HCT116 (cell line): ENCODE results near the gene ADCK1. TPM values are rescaled to one million over a fixed set of nuclear protein-coding genes. Genes with fewer than 3 reads are reported as not detected.

Source experiments
- ATAC-seq: fragments of 200-7000 bp; cut with Tn5 transposase; 2 replicates; pipeline ENCODE4 v1.9.1; 2020; ENCODE audit warnings: mild to moderate bottlenecking, moderate library complexity
- BruUV-seq: library from RNA; stranded (reverse); fragments of 400-500 nt; replicated peaks from 2 replicates; lab custom pipeline; 2021; lab: Mats Ljungman, UMichigan
- CTCF ChIA-PET: fragments of 300-600 bp; sonication (Branson Sonifier 250); formaldehyde crosslinking; loops from one replicate; lab custom pipeline; 2021; ENCODE audit warnings: antibody characterized with exemption; lab: Charles Lee
- POLR2A ChIA-PET: fragments of 300-600, 350-600 bp; sonication (Branson Sonifier 250); formaldehyde crosslinking; loops from one replicate; lab custom pipeline; 2021; ENCODE audit warnings: antibody characterized with exemption; lab: Charles Lee
- RAD21 ChIA-PET, 2 experiments: fragments of 300-600 bp; sonication (Branson Sonifier 250); formaldehyde crosslinking; loops; one replicate each; lab custom pipeline; 2023; ENCODE audit warnings: low total read pairs in 2 of 2; ENCODE audit not compliant: uncharacterized antibody in 2 of 2, unreplicated experiment in 2 of 2, low non-redundant PET in 1 of 2; lab: Charles Lee
- DNase-seq: peaks from one replicate; pipeline ENCODE4 v3.0.0-alpha.2; 2010; ENCODE audit warnings: low read depth, low spot score
- H2AFZ ChIP-seq: fragments of 200-600 bp; shearing (Covaris generic), sonication (generic); 2 replicates; pipeline ENCODE4 v1.6.1; 2017; ENCODE audit warnings: low read depth, mixed run types, mixed read lengths, antibody characterized with exemption, low read length; ENCODE audit not compliant: poor library complexity, severe bottlenecking
- H3K27ac ChIP-seq: 2 replicates; pipeline ENCODE4 v1.5.1; 2012; ENCODE audit warnings: low read depth, low read length
- H3K27me3 ChIP-seq: fragments of 200-600 bp; sonication (generic); 2 replicates; pipeline ENCODE4 v1.6.1; 2016; ENCODE audit warnings: mixed run types, low read length, mixed read lengths; ENCODE audit not compliant: insufficient read depth
- H3K36me3 ChIP-seq, 2 experiments: fragments of 200-500 bp in 1 of 2; fragments of 200-600 bp in 1 of 2; sonication (Bioruptor generic) in 1 of 2; sonication (generic) in 1 of 2; 2 replicates each; pipeline versions ENCODE4 v1.5.1 to v1.6.1; 2014 to 2016; ENCODE audit warnings: low read length in 2 of 2, inconsistent platforms in 1 of 2, mixed read lengths in 1 of 2, mixed run types in 1 of 2; ENCODE audit not compliant: insufficient read depth in 2 of 2, control insufficient read depth in 1 of 2
- H3K4me1 ChIP-seq, 2 experiments: fragments of 200-600 bp in 1 of 2; sonication (generic) in 1 of 2; 2 replicates each; pipeline versions ENCODE4 v1.5.1 to v1.6.1; 2012 to 2017; ENCODE audit warnings: low read length in 2 of 2, inconsistent platforms in 1 of 2, mild to moderate bottlenecking in 1 of 2, mixed read lengths in 1 of 2, mixed run types in 1 of 2, moderate library complexity in 1 of 2; ENCODE audit not compliant: insufficient read depth in 2 of 2, control insufficient read depth in 1 of 2
- H3K4me2 ChIP-seq: fragments of 200-600 bp; sonication (generic); 2 replicates; pipeline ENCODE4 v1.6.1; 2017; ENCODE audit warnings: mixed run types, low read length, mixed read lengths
- H3K4me3 ChIP-seq, 2 experiments: fragments of 200-600 bp in 1 of 2; sonication (generic) in 1 of 2; replicated peaks in 1 of 2; 2 replicates each; pipeline ENCODE4 v1.5.1; 2011 to 2016; ENCODE audit warnings: low read length in 2 of 2, control low read depth in 1 of 2, low read depth in 1 of 2, mild to moderate bottlenecking in 1 of 2, mixed read lengths in 1 of 2, mixed run types in 1 of 2
- H3K79me2 ChIP-seq: fragments of 200-600 bp; sonication (generic); 2 replicates; pipeline ENCODE4 v1.6.1; 2017; ENCODE audit warnings: mild to moderate bottlenecking, mixed run types, low read length, moderate library complexity, mixed read lengths; ENCODE audit not compliant: insufficient read depth
- H3K9ac ChIP-seq: fragments of 200-600 bp; sonication (generic); 2 replicates; pipeline ENCODE4 v1.6.1; 2016; ENCODE audit warnings: low read length, mixed read lengths
- H3K9me2 ChIP-seq: fragments of 200-600 bp; sonication (generic), shearing (Covaris generic); 2 replicates; pipeline ENCODE4 v1.6.1; 2017; ENCODE audit warnings: mixed run types, mild to moderate bottlenecking, moderate library complexity; ENCODE audit not compliant: insufficient read depth
- H3K9me3 ChIP-seq, 2 experiments: fragments of 200-500 bp in 1 of 2; fragments of 200-600 bp in 1 of 2; sonication (Bioruptor generic) in 1 of 2; sonication (generic) in 1 of 2; 2 replicates each; pipeline ENCODE4 v1.6.1; 2014 to 2017; ENCODE audit warnings: low read length in 2 of 2, mixed read lengths in 2 of 2, inconsistent platforms in 1 of 2, low read depth in 1 of 2, mild to moderate bottlenecking in 1 of 2, mixed run types in 1 of 2, moderate library complexity in 1 of 2; ENCODE audit not compliant: control insufficient read depth in 1 of 2, insufficient read depth in 1 of 2
- H4K20me1 ChIP-seq: fragments of 200-600 bp; sonication (generic), shearing (Covaris generic); 2 replicates; pipeline ENCODE4 v1.6.1; 2017; ENCODE audit warnings: mixed run types, mild to moderate bottlenecking, moderate library complexity; ENCODE audit not compliant: insufficient read depth
- CBX3 ChIP-seq: IDR thresholded peaks from 2 replicates; pipeline ENCODE4 v1.6.1; 2012; ENCODE audit warnings: low read depth
- CEBPB ChIP-seq: IDR thresholded peaks from 2 replicates; pipeline ENCODE4 v1.6.1; 2012; ENCODE audit warnings: low read depth
- CTCF ChIP-seq, 3 experiments: fragments of 200-600 bp in 1 of 3; sonication (generic) in 1 of 3; IDR thresholded peaks in 2 of 3; conservative IDR thresholded peaks in 1 of 3; 2 replicates each; pipeline ENCODE4 v1.5.1; 2012 to 2017; ENCODE audit warnings: low read depth in 2 of 3, low read length in 2 of 3, antibody characterized with exemption in 1 of 3, borderline replicate concordance in 1 of 3, control low read depth in 1 of 3, mild to moderate bottlenecking in 1 of 3, mixed read lengths in 1 of 3, mixed run types in 1 of 3, moderate library complexity in 1 of 3; ENCODE audit not compliant: insufficient read depth in 1 of 3
- ELF1 ChIP-seq: IDR thresholded peaks from 2 replicates; pipeline ENCODE4 v1.6.1; 2012; ENCODE audit warnings: low read depth, borderline replicate concordance
- EZH2phosphoT487 ChIP-seq: fragments of 200-600 bp; IDR thresholded peaks from 2 replicates; pipeline ENCODE4 v1.6.1; 2018; ENCODE audit warnings: antibody characterized with exemption, borderline replicate concordance
- FOSL1 ChIP-seq: IDR thresholded peaks from 2 replicates; pipeline ENCODE4 v1.6.1; 2012; ENCODE audit warnings: low read depth
- JUND ChIP-seq: IDR thresholded peaks from 2 replicates; pipeline ENCODE4 v1.6.1; 2012
- MAX ChIP-seq: IDR thresholded peaks from 2 replicates; pipeline ENCODE4 v1.6.1; 2012
- POLR2AphosphoS5 ChIP-seq: IDR thresholded peaks from 2 replicates; pipeline ENCODE4 v1.6.1; 2011; ENCODE audit warnings: mild to moderate bottlenecking, low read depth, low read length, moderate library complexity
- RAD21 ChIP-seq: IDR thresholded peaks from 2 replicates; pipeline ENCODE4 v1.6.1; 2012; ENCODE audit warnings: low read depth, mild to moderate bottlenecking
- REST ChIP-seq: IDR thresholded peaks from 2 replicates; pipeline ENCODE4 v1.6.1; 2012; ENCODE audit warnings: low read depth
- SIN3A ChIP-seq: IDR thresholded peaks from 2 replicates; pipeline ENCODE4 v1.6.1; 2012; ENCODE audit warnings: low read depth
- TCF7L2 ChIP-seq: IDR thresholded peaks from 2 replicates; pipeline ENCODE4 v1.7.0; 2011; ENCODE audit warnings: borderline replicate concordance, inconsistent platforms; ENCODE audit not compliant: insufficient read depth, insufficient read length; ENCODE audit errors: extremely low read depth
- YY1 ChIP-seq: IDR thresholded peaks from 2 replicates; pipeline ENCODE4 v1.6.1; 2011; ENCODE audit warnings: low read length, low read depth, moderate library complexity, mild to moderate bottlenecking; ENCODE audit not compliant: insufficient replicate concordance; ENCODE audit errors: extremely low read depth
- intact Hi-C: fragments of 100-400 bp; cut with micrococcal nuclease; formaldehyde crosslinking; loops from 2 replicates; pipeline ENCODE4 v1.10.0; 2022
- total RNA-seq: library from RNA; stranded (reverse); gene quantifications from one replicate; pipeline ENCODE4 v1.2.1, GENCODE V29; 2021; ENCODE audit not compliant: unreplicated experiment

ADCK1 gene
- total RNA-seq, 1 experiment from 2014 or later = 6.0 TPM

- CTCF ChIA-PET = no interaction called here
- Histone ChIP-seq H3K9ac (no peak overlapping the region), H3K9me2 (no peaks in the 10 kb centered on the region), H3K27ac (no peak overlapping the region), H4K20me1 (no peaks in the 10 kb centered on the region), H2AFZ (no peak overlapping the region), H3K9me3 (no peaks in the 10 kb centered on the region), H3K27me3 (no peaks in the 10 kb centered on the region), H3K4me2 (peak overlapping the region; percentile 27), H3K79me2 (no peaks in the 10 kb centered on the region), H3K4me3 (no peak overlapping the region), H3K36me3 (no peaks in the 10 kb centered on the region), H3K4me1 (peaks cover 16 to 23% of the 10 kb centered on the region in 2 experiments)
- RAD21 ChIA-PET = no interaction called here
- peak; percentile 76 for ATAC-seq
- peak; percentile 29 for DNase-seq
- no TSS peak for BruUV-seq
- POLR2A ChIA-PET = no interaction called here
- intact Hi-C loops = loop anchor here (10.0 kb wide), 1 partner anchor 305 kb away; no protein-coding TSS in a partner anchor
- peak; percentile 49 for TF ChIP-seq JUND
- no peak for TF ChIP-seq SIN3A
- 0 out of 2 replicates have a peak, but pooled peaks have one; percentile 12 for TF ChIP-seq MAX
- TF ChIP-seq FOSL1 = peak; percentile 47; the same call in 1 of the 2 replicates
- no peak for TF ChIP-seq TCF7L2
- TF ChIP-seq CEBPB = no peak
- TF ChIP-seq, all 23 proteins: peak for 3
Observed at GRCh38 chr14:77849711-77850110, 49.8 kb downstream of the ADCK1 start.

GRCh38 chr14:77853919-77854318, 54.0 kb downstream of the ADCK1 start:
- ChIA-PET CTCF (no interaction called here), POLR2A (no interaction called here), RAD21 (no interaction called here)
- no peaks in the 10 kb centered on the region for H3K79me2 ChIP-seq
- ATAC-seq (no peak), DNase-seq (no peak)
- no peaks in the 10 kb centered on the region for H3K9me3 ChIP-seq
- H3K36me3 ChIP-seq = no peaks in the 10 kb centered on the region
- H3K27me3 ChIP-seq = no peaks in the 10 kb centered on the region
- no TSS peak for BruUV-seq
- H3K4me1 ChIP-seq = peaks cover 11 to 14% of the 10 kb centered on the region in 2 experiments
- no peaks in the 10 kb centered on the region for H4K20me1 ChIP-seq
- H3K9ac ChIP-seq = no peak overlapping the region
- intact Hi-C loops = loop anchor here (10.0 kb wide), 1 partner anchor 301 kb away; no protein-coding TSS in a partner anchor
- no peak overlapping the region for H3K4me2 ChIP-seq
- no peak overlapping the region for H2AFZ ChIP-seq
- no peak overlapping the region for H3K27ac ChIP-seq
- no peaks in the 10 kb centered on the region for H3K9me2 ChIP-seq
- H3K4me3 ChIP-seq = no peak overlapping the region
- TF ChIP-seq YY1 (no peak), EZH2phosphoT487 (no peak), CEBPB (no peak), MAX (no peak), CTCF (IDR thresholded peaks at IDR 0.05 in 2 of 3, conservative IDR thresholded peaks at IDR 0.05 in 1 of 3; ENCODE audit: borderline replicate concordance in 1 of 3, insufficient read depth in 1 of 3, low read depth in 2 of 3, low read length in 2 of 3) (no peak), ELF1 (no peak), JUND (no peak), REST (no peak), TCF7L2 (no peak), CBX3 (no peak), POLR2AphosphoS5 (no peak), FOSL1 (no peak), RAD21 (no peak)
